Gastroesophageal sphincter (tissue), 3 donors: ENCODE results near the gene NOL6.

Source experiments
- CTCF ChIP-seq, 4 experiments: fragments of 200-600 bp in 2 of 4; fragments of 450-650 bp in 2 of 4; sonication (generic) in 1 of 4; IDR thresholded peaks; one replicate each; pipeline ENCODE4 v1.5.1; 2017 to 2019; ENCODE audit warnings: antibody characterized with exemption in 4 of 4, mild to moderate bottlenecking in 2 of 4, moderate library complexity in 2 of 4
- POLR2A ChIP-seq, 2 donors: fragments of 450-650 bp; IDR thresholded peaks; one replicate each; pipeline ENCODE4 v1.6.1; 2017; ENCODE audit warnings: antibody characterized with exemption in 2 of 2, mild to moderate bottlenecking in 2 of 2, moderate library complexity in 1 of 2

- no peak for TF ChIP-seq CTCF (IDR thresholded peaks at IDR 0.05)
- no peak for TF ChIP-seq POLR2A (IDR thresholded peaks at IDR 0.05)
Observed at GRCh38 chr9:33467526-33467925, 6.2 kb downstream of the NOL6 start.
